H1 (cell line): Measurements from ENCODE around the gene ERCC6L. TPM values are rescaled to one million over a fixed set of nuclear protein-coding genes. Genes with fewer than 3 reads are reported as not detected.

Experiments used
- CTCF ChIA-PET: fragments of 300-600 bp; sonication (Branson Sonifier 250); formaldehyde crosslinking; loops from one replicate; lab custom pipeline; 2021; ENCODE audit not compliant: partially characterized antibody; lab: Charles Lee
- POLR2A ChIA-PET: fragments of 300-600 bp; sonication (Branson Sonifier 250); formaldehyde crosslinking; loops from one replicate; lab custom pipeline; 2021; ENCODE audit warnings: inconsistent platforms; ENCODE audit not compliant: partially characterized antibody; lab: Charles Lee
- DNase-seq, 2 experiments: peaks; one replicate each; pipeline versions ENCODE4 v3.0.0 to v3.0.0-alpha.2; 2010 to 2022; ENCODE audit warnings: low spot score in 2 of 2, low read depth in 1 of 2, mixed read lengths in 1 of 2
- FAIRE-seq: peaks from 2 replicates; lab custom pipeline; 2011; peaks lifted over from hg19 to GRCh38; lab: Jason Lieb, UNC
- H2AFZ ChIP-seq: 2 replicates; pipeline ENCODE4 v1.8.1; 2012; ENCODE audit warnings: low read length, inconsistent platforms
- H2AK5ac ChIP-seq: 2 replicates; pipeline ENCODE4 v1.6.1; 2013; ENCODE audit warnings: low read depth, low read length
- H2BK120ac ChIP-seq: replicated peaks from 2 replicates; pipeline ENCODE3; 2013; ENCODE audit warnings: low read depth, low read length, inconsistent platforms
- H2BK12ac ChIP-seq: 2 replicates; pipeline ENCODE4 v1.6.1; 2013; ENCODE audit warnings: low read depth, low read length
- H2BK15ac ChIP-seq: 2 replicates; pipeline ENCODE4 v1.6.1; 2013; ENCODE audit warnings: low read length
- H2BK20ac ChIP-seq: 2 replicates; pipeline ENCODE4 v1.6.1; 2013; ENCODE audit warnings: low read length
- H2BK5ac ChIP-seq: 2 replicates; pipeline ENCODE4 v1.6.1; 2013; ENCODE audit warnings: low read depth, low read length
- H3K14ac ChIP-seq: 2 replicates; pipeline ENCODE4 v1.6.1; 2013; ENCODE audit warnings: inconsistent platforms; ENCODE audit not compliant: insufficient read length
- H3K18ac ChIP-seq: 2 replicates; pipeline ENCODE4 v1.6.1; 2013; ENCODE audit warnings: low read length; ENCODE audit errors: extremely low read depth
- H3K23ac ChIP-seq: 2 replicates; pipeline ENCODE4 v1.6.1; 2013; ENCODE audit warnings: inconsistent platforms; ENCODE audit not compliant: insufficient read length
- H3K23me2 ChIP-seq: 2 replicates; pipeline ENCODE4 v1.6.1; 2013; ENCODE audit warnings: low read depth, low read length
- H3K27ac ChIP-seq: 2 replicates; pipeline ENCODE4 v1.6.1; 2011; ENCODE audit warnings: low read depth, low read length, inconsistent platforms
- H3K27me3 ChIP-seq, 4 experiments: replicated peaks in 1 of 4; 1 replicate in 1 of 4; 2 replicates in 3 of 4; pipeline versions ENCODE4 v1.6.1 to v1.8.1; 2011 to 2013; ENCODE audit warnings: low read length in 3 of 4, mild to moderate bottlenecking in 3 of 4, inconsistent platforms in 2 of 4, mixed read lengths in 2 of 4, moderate library complexity in 1 of 4; ENCODE audit not compliant: control insufficient read depth in 3 of 4, insufficient read depth in 3 of 4; ENCODE audit errors: extremely low read depth in 1 of 4
- H3K36me3 ChIP-seq, 4 experiments: 2 replicates each; pipeline versions ENCODE4 v1.6.1 to v1.8.1; 2011 to 2013; ENCODE audit warnings: mild to moderate bottlenecking in 4 of 4, low read length in 3 of 4, moderate library complexity in 2 of 4, control low read depth in 1 of 4, inconsistent platforms in 1 of 4; ENCODE audit not compliant: insufficient read depth in 4 of 4, control insufficient read depth in 2 of 4
- H3K4ac ChIP-seq: replicated peaks from 2 replicates; pipeline ENCODE3; 2013; ENCODE audit warnings: low read length, low read depth, mixed read lengths, inconsistent platforms; ENCODE audit not compliant: insufficient read length
- H3K4me1 ChIP-seq, 4 experiments: replicated peaks in 1 of 4; 1 replicate in 1 of 4; 2 replicates in 3 of 4; pipeline versions ENCODE4 v1.6.1 to v1.8.1; 2011 to 2013; ENCODE audit warnings: low read length in 3 of 4, inconsistent platforms in 2 of 4, mixed read lengths in 1 of 4; ENCODE audit not compliant: insufficient read depth in 4 of 4, control insufficient read depth in 3 of 4
- H3K4me2 ChIP-seq, 2 experiments: 2 replicates each; pipeline versions ENCODE4 v1.6.1 to v1.8.1; 2011 to 2013; ENCODE audit warnings: low read depth in 2 of 2, low read length in 2 of 2, control low read depth in 1 of 2, inconsistent platforms in 1 of 2, mild to moderate bottlenecking in 1 of 2; ENCODE audit not compliant: insufficient read depth in 1 of 2
- H3K4me3 ChIP-seq, 4 experiments: fragments of 200-600, 300-600 bp in 1 of 4; sonication (generic), shearing (Covaris generic), sonication (Bioruptor Twin) in 1 of 4; 2 replicates each; pipeline versions ENCODE4 v1.5.1 to v1.8.1; 2011 to 2016; ENCODE audit warnings: low read length in 4 of 4, low read depth in 3 of 4, control low read depth in 2 of 4, inconsistent platforms in 2 of 4, mild to moderate bottlenecking in 2 of 4, mixed read lengths in 1 of 4, moderate library complexity in 1 of 4; ENCODE audit not compliant: insufficient read depth in 2 of 4; ENCODE audit errors: extremely low read depth in 1 of 4
- H3K56ac ChIP-seq: replicated peaks from 2 replicates; pipeline ENCODE3; 2013; ENCODE audit warnings: low read depth, mild to moderate bottlenecking, mixed read lengths, low read length, inconsistent platforms; ENCODE audit not compliant: insufficient read length
- H3K79me1 ChIP-seq: 2 replicates; pipeline ENCODE4 v1.6.1; 2013; ENCODE audit warnings: low read depth, low read length, control low read depth
- H3K79me2 ChIP-seq, 2 experiments: 2 replicates each; pipeline versions ENCODE4 v1.6.1 to v1.8.1; 2012 to 2013; ENCODE audit warnings: low read length in 2 of 2, mild to moderate bottlenecking in 2 of 2, inconsistent platforms in 1 of 2; ENCODE audit not compliant: insufficient read depth in 2 of 2, control insufficient read depth in 1 of 2
- H3K9ac ChIP-seq, 4 experiments: replicated peaks in 1 of 4; 1 replicate in 1 of 4; 2 replicates in 3 of 4; pipeline versions ENCODE4 v1.6.1 to v1.8.1; 2011 to 2013; ENCODE audit warnings: low read depth in 3 of 4, low read length in 3 of 4, control low read depth in 2 of 4, mild to moderate bottlenecking in 2 of 4, moderate library complexity in 2 of 4, inconsistent platforms in 1 of 4; ENCODE audit errors: extremely low read depth in 1 of 4
- H3K9me3 ChIP-seq, 2 experiments: 2 replicates each; pipeline versions ENCODE4 v1.6.1 to v1.8.1; 2012 to 2013; ENCODE audit warnings: mild to moderate bottlenecking in 2 of 2, moderate library complexity in 2 of 2, control low read depth in 1 of 2, inconsistent platforms in 1 of 2, low read depth in 1 of 2, low read length in 1 of 2, mixed read lengths in 1 of 2; ENCODE audit not compliant: insufficient read depth in 2 of 2
- H4K20me1 ChIP-seq, 2 experiments: replicated peaks in 1 of 2; 2 replicates each; pipeline versions ENCODE3 to v1.8.1; 2011 to 2013; ENCODE audit warnings: inconsistent platforms in 2 of 2, low read length in 2 of 2, mild to moderate bottlenecking in 1 of 2; ENCODE audit not compliant: insufficient read depth in 2 of 2, control insufficient read depth in 1 of 2
- H4K5ac ChIP-seq: 2 replicates; pipeline ENCODE4 v1.6.1; 2013; ENCODE audit warnings: low read length, low read depth, mixed read lengths, inconsistent platforms; ENCODE audit not compliant: insufficient read length
- H4K8ac ChIP-seq: 2 replicates; pipeline ENCODE4 v1.8.0; 2013; ENCODE audit warnings: mild to moderate bottlenecking, moderate library complexity, low read length, inconsistent platforms; ENCODE audit not compliant: insufficient read depth; ENCODE audit errors: extremely low read depth
- H4K91ac ChIP-seq: replicated peaks from 2 replicates; pipeline ENCODE3; 2013; ENCODE audit warnings: low read length, mixed read lengths, inconsistent platforms; ENCODE audit not compliant: insufficient read length
- E2F6 ChIP-seq: IDR thresholded peaks from 2 replicates; pipeline ENCODE4 v1.6.1; 2012; ENCODE audit warnings: inconsistent platforms
- MAX ChIP-seq: IDR thresholded peaks from 2 replicates; pipeline ENCODE4 v1.6.1; 2012; ENCODE audit warnings: inconsistent platforms
- SIX5 ChIP-seq: IDR thresholded peaks from 2 replicates; pipeline ENCODE4 v1.6.1; 2011; ENCODE audit warnings: mild to moderate bottlenecking, low read depth, low read length
- WGBS, 2 experiments: shearing (Covaris generic) in 1 of 2; methylation state at CpG; one replicate each; pipeline versions ENCODE4 v1.1.6 to v1.1.7; 2013 to 2015; ENCODE audit warnings: low lambda C conversion rate in 2 of 2, mixed read lengths in 2 of 2, inconsistent platforms in 1 of 2, low coverage in 1 of 2, missing lambda C conversion rate in 1 of 2; ENCODE audit not compliant: insufficient replicate concordance in 2 of 2, insufficient coverage in 1 of 2, insufficient read length in 1 of 2; ENCODE audit errors: extremely low coverage in 1 of 2, missing lambda C conversion rate in 1 of 2; 5-methylcytosine and 5-hydroxymethylcytosine counted together
- polyA plus RNA-seq, 7 experiments: library from polyadenylated mRNA; depleted of rRNA in 3 of 7; stranded (reverse) in 5 of 7; unstranded in 2 of 7; fragments of >200 nt in 5 of 7; fragments of 200-250 nt in 2 of 7; gene quantifications; 1 replicate in 5 of 7; 2 replicates in 1 of 7; 4 replicates in 1 of 7; pipeline versions ENCODE4 v1.2.1 to v1.2.3, GENCODE V29; 2011 to 2013; ENCODE audit warnings: missing spikeins in 2 of 7, mixed read lengths in 2 of 7
- total RNA-seq: library from RNA; stranded (reverse); fragmentation: NEBNext Ultra II Directional; extraction: Animal tissue kit (Norgen Biotek cat#: 25700); gene quantifications from 2 replicates; pipeline ENCODE4 v1.2.1, GENCODE V29; 2021

Gene ERCC6L
- total and polyA plus RNA-seq, 2 of the 8 experiments (the other 6 are each of a cell fraction or from before 2014, with no cell fraction given): 4.0 to 23.9 TPM

- WGBS, 2 experiments: 5% methylated on average over 5 of the region's 24 CpGs; no CpG with 5 or more reads in 1 of the 2 experiments
- POLR2A ChIA-PET: interaction anchor here (1.3 kb wide), 1 partner anchor 15 kb away, joined by 3 read pairs; no protein-coding TSS in a partner anchor
- Histone ChIP-seq H3K36me3 (no peaks in the 10 kb centered on the region), H3K23me2 (peaks cover 3% of the 10 kb centered on the region; the same call in 1 of the 2 replicates), H3K79me1 (no peaks in the 10 kb centered on the region), H3K14ac (no peak overlapping the region), H3K4me1 (peaks cover 0 to 3% (median 2%) of the 10 kb centered on the region in 4 experiments; a peak in 2 of 7 replicates), H3K4ac (no peak overlapping the region), H4K20me1 (no peaks in the 10 kb centered on the region), H3K27ac (no peak overlapping the region; the same call in 1 of the 2 replicates), H2BK120ac (no peak overlapping the region), H3K23ac (no peak overlapping the region), H3K4me3 (peak overlapping the region in 1 of 4 experiments; percentile 50; a peak in 3 of 8 replicates), H4K8ac (no peak overlapping the region), H3K27me3 (no peaks in the 10 kb centered on the region), H3K4me2 (peak overlapping the region; percentile 62 to 75), H2AFZ (no peak overlapping the region; the same call in 1 of the 2 replicates), H2BK5ac (no peak overlapping the region), H4K5ac (no peak overlapping the region), H3K9me3 (no peaks in the 10 kb centered on the region), H2BK20ac (no peak overlapping the region), H2BK15ac (no peak overlapping the region), H3K56ac (no peak overlapping the region), H3K18ac (peak overlapping the region; percentile 6; the same call in 1 of the 2 replicates), H4K91ac (no peak overlapping the region), H2AK5ac (no peak overlapping the region), H2BK12ac (no peak overlapping the region), H3K79me2 (no peaks in the 10 kb centered on the region), H3K9ac (no peak overlapping the region)
- DNase-seq (peak in 1 of 2 experiments; percentile 56), FAIRE-seq (no peak)
- TF ChIP-seq E2F6 (peak; percentile 99), MAX (peak; percentile 94), SIX5 (no peak)
- CTCF ChIA-PET: interaction anchor here (0.9 to 1.8 kb wide), 3 partner anchors 9 to 21 kb away, joined by 3 to 7 read pairs (median 3); no protein-coding TSS in a partner anchor
Measured at GRCh38 chrX:72255445-72255844, 16.6 kb upstream of the ERCC6L start.
